Lower lobe of right lung (tissue), 2 donors: ENCODE measurements around the gene ENTHD1. TPM values are rescaled to one million over a fixed set of nuclear protein-coding genes. Genes with fewer than 3 reads are reported as not detected.

Source experiments
- ATAC-seq, 2 donors: fragments of 200-7000 bp; cut with Tn5 transposase; one replicate each; pipeline ENCODE4 v1.9.1; 2020 to 2022; ENCODE audit warnings: mild to moderate bottlenecking in 2 of 2, moderate library complexity in 2 of 2
- DNase-seq: peaks from one replicate; pipeline ENCODE4 v3.0.0-alpha.2; 2020
- H3K27ac ChIP-seq: fragments of 200-600 bp; one replicate; pipeline ENCODE4 v1.8.0; 2022
- H3K27me3 ChIP-seq: fragments of 200-600 bp; one replicate; pipeline ENCODE4 v1.8.0; 2022; ENCODE audit warnings: low read depth
- H3K36me3 ChIP-seq: fragments of 200-600 bp; one replicate; pipeline ENCODE4 v1.8.0; 2022; ENCODE audit warnings: mild to moderate bottlenecking
- H3K4me1 ChIP-seq: fragments of 200-600 bp; one replicate; pipeline ENCODE4 v1.8.0; 2022
- H3K4me3 ChIP-seq: fragments of 200-600 bp; one replicate; pipeline ENCODE4 v1.8.0; 2022; ENCODE audit warnings: mild to moderate bottlenecking
- H3K9me3 ChIP-seq: fragments of 200-600 bp; one replicate; pipeline ENCODE4 v1.8.0; 2022
- intact Hi-C: fragments of 100-400 bp; cut with DNase I; formaldehyde crosslinking; loops from one replicate; pipeline ENCODE4 v1.11.0; 2022
- total RNA-seq: library from RNA; stranded (reverse); fragmentation: NEBNext Ultra II Directional; extraction: Animal tissue kit (Norgen Biotek cat#: 25700); gene quantifications from one replicate; pipeline ENCODE4 v1.2.1, GENCODE V29; 2021
- TF ChIP-seq, protein P1 (sequence below): fragments of 200-600 bp; IDR thresholded peaks from one replicate; pipeline ENCODE4 v1.8.0; 2022; ENCODE audit warnings: antibody characterized with exemption, mild to moderate bottlenecking
- donor health status: DM: no; HTN: yes; CAD: no; lungs with severe emphysema.

The ENTHD1 gene
- total RNA-seq, 1 donor from 2014 or later: not detected

GRCh38 chr22:39712081-39712480, 181.5 kb downstream of the ENTHD1 start:
- Histone ChIP-seq H3K27ac (no peak overlapping the region), H3K36me3 (no peaks in the 10 kb centered on the region), H3K9me3 (no peaks in the 10 kb centered on the region), H3K27me3 (peaks cover 21% of the 10 kb centered on the region), H3K4me1 (peaks cover 6% of the 10 kb centered on the region), H3K4me3 (no peak overlapping the region)
- ATAC-seq (no peak), DNase-seq (no peak)
- intact Hi-C loops: no loop called here
- TF ChIP-seq, protein P1, sequence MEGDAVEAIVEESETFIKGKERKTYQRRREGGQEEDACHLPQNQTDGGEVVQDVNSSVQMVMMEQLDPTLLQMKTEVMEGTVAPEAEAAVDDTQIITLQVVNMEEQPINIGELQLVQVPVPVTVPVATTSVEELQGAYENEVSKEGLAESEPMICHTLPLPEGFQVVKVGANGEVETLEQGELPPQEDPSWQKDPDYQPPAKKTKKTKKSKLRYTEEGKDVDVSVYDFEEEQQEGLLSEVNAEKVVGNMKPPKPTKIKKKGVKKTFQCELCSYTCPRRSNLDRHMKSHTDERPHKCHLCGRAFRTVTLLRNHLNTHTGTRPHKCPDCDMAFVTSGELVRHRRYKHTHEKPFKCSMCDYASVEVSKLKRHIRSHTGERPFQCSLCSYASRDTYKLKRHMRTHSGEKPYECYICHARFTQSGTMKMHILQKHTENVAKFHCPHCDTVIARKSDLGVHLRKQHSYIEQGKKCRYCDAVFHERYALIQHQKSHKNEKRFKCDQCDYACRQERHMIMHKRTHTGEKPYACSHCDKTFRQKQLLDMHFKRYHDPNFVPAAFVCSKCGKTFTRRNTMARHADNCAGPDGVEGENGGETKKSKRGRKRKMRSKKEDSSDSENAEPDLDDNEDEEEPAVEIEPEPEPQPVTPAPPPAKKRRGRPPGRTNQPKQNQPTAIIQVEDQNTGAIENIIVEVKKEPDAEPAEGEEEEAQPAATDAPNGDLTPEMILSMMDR: no peak

DNA sequence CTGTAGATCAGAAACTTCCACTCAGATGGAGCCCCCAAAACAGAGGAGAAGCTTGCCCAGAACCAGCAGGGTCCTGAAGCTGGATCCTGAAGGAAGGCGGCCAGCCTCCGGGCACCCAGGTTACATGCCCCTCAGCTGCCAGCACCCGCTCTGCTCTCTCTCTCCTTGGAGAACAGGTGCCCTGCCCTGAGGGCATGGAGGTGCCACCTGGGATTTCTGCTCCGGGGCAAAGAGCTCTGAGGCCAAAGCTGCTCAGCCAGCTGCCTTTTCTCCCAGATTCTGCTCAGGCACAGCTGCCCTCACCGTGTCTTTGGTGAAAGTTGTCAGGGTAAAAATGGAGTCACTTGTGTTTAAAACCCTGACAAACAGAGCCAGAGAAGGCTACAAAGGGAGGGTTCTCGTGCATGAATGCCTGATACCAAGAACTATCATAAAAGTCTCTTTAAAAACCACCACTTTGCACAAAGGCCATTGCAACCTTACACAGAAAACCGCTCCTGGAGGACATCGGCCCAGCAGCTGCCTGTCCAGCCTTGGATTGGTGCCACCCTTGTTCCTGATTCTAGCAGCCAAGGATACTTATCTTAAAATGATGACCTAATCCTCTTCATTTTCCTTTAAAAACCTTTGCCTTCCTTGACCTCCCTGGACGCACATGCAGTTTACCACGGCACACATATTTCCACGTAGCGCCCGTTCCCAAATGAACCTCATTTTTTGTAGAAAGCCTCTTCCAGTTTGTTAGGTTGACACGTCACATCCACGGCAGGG, 183.0 kb downstream of the ENTHD1 start:
- intact Hi-C loops: no loop called here
- no peak overlapping the region for H3K27ac ChIP-seq
- H3K4me3 ChIP-seq: no peak overlapping the region
- TF ChIP-seq, protein P1: no peak
- ATAC-seq (no peak), DNase-seq (no peak)
- no peaks in the 10 kb centered on the region for H3K9me3 ChIP-seq
- peaks cover 28% of the 10 kb centered on the region for H3K27me3 ChIP-seq
- H3K36me3 ChIP-seq: no peaks in the 10 kb centered on the region
- H3K4me1 ChIP-seq: peaks cover 6% of the 10 kb centered on the region

GRCh38 chr22:39707816-39708215, 185.7 kb downstream of the ENTHD1 start:
- Histone ChIP-seq H3K4me3 (no peak overlapping the region), H3K9me3 (no peaks in the 10 kb centered on the region), H3K27me3 (peaks cover 34% of the 10 kb centered on the region), H3K36me3 (no peaks in the 10 kb centered on the region), H3K27ac (no peak overlapping the region), H3K4me1 (peaks cover 6% of the 10 kb centered on the region)
- TF ChIP-seq, protein P1: no peak
- intact Hi-C loops: no loop called here
- DNase-seq (no peak), ATAC-seq (no peak)

DNA sequence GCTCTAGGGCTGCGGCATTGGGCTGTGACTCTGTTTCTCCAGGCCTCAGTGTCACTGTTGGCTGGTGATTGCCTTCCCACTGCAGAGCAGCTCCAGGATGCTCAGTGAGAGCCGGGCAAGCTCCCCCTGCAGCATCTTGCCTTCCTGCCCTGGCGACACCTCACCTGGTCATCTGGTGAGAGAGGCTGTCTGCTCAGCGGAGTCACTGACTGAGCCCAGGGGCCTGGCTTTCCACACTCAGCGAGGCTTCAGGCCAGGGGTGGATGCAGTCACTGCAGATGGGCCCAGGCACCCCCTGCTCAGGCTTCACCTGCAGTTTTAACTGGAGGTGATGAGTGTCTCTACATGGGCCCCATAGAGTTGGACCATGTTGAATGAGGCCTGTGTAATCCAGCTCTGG, 186.2 kb downstream of the ENTHD1 start:
- DNase-seq (no peak), ATAC-seq (no peak)
- Histone ChIP-seq H3K4me1 (peaks cover 6% of the 10 kb centered on the region), H3K36me3 (no peaks in the 10 kb centered on the region), H3K27ac (no peak overlapping the region), H3K27me3 (peaks cover 32% of the 10 kb centered on the region), H3K9me3 (no peaks in the 10 kb centered on the region), H3K4me3 (no peak overlapping the region)
- intact Hi-C loops: no loop called here
- TF ChIP-seq, protein P1: no peak

GRCh38 chr22:39706376-39707140, 187.0 kb downstream of the ENTHD1 start:
- no peak overlapping the region for H3K4me3 ChIP-seq
- H3K27me3 ChIP-seq: peaks cover 32% of the 10 kb centered on the region

More at GRCh38 chr22:39706376-39707140, 187.0 kb downstream of the ENTHD1 start:
- H3K36me3 ChIP-seq: no peaks in the 10 kb centered on the region
- intact Hi-C loops: no loop called here
- no peaks in the 10 kb centered on the region for H3K9me3 ChIP-seq
- H3K4me1 ChIP-seq: peaks cover 6% of the 10 kb centered on the region
- DNase-seq (no peak), ATAC-seq (no peak)
- TF ChIP-seq, protein P1: no peak
- H3K27ac ChIP-seq: no peak overlapping the region
